ENCODE results near the gene PTRHD1.

PTRHD1 gene

DNA sequence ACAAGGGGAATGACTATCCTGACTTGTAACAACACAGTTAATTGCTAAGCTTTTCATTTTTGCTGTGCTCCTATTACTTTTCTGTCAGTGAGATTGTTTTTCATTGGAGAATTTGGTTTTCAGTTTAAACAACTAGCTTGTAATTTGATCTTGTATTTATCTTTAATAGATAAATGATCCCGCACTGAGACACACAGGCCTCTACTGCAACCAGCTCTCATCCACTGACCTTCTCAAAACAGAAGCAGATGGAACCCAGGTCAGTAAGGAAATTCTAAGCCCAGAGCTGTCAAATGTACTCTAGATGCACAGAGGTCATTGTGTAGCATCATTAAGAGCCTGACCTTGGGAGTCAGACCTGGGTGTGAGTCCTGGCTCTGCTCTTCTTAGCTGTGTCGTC lies 30.7 kb downstream of the PTRHD1 start:
- DNase-seq, result no peak

DNA sequence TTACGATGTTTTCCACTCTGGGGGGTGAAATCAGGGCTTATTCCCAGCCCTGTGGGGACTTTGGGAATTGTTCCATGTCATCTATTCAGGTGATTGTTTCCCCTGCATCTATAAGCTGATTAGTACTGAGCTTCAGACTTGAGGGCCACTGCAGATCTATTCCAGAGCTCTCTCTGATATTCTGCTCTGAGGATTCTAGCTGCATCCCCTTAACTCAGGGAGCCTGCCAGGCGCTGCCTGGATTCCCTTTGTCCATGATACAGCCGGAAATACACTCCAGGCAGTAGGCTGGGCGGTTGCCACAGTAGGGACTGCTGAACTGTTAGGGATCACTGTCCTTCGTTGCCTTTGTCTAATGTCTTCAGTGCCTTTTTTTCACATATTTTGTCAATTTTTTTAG lies 31.3 kb downstream of the PTRHD1 start:
- DNase-seq, result no peak

DNA sequence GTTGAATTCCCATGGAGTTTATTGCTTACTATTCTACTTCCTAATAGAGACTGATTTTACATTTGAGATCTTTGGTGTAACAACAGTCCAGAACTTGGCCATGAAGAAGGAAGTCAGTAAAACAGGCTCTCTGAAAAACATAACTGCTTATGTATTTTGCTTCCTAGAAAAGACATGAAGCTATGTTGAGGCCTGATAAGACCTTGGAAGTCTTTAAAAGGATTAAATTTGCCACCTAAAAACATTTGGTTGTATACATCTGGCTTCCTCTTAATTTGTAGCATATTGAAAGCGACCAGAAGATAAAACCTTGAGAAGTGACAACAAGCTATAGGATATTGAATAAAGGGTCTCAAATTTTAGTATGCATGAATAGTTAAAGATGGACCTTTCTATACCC lies 36.4 kb downstream of the PTRHD1 start:
- DNase-seq, result no peak

DNA sequence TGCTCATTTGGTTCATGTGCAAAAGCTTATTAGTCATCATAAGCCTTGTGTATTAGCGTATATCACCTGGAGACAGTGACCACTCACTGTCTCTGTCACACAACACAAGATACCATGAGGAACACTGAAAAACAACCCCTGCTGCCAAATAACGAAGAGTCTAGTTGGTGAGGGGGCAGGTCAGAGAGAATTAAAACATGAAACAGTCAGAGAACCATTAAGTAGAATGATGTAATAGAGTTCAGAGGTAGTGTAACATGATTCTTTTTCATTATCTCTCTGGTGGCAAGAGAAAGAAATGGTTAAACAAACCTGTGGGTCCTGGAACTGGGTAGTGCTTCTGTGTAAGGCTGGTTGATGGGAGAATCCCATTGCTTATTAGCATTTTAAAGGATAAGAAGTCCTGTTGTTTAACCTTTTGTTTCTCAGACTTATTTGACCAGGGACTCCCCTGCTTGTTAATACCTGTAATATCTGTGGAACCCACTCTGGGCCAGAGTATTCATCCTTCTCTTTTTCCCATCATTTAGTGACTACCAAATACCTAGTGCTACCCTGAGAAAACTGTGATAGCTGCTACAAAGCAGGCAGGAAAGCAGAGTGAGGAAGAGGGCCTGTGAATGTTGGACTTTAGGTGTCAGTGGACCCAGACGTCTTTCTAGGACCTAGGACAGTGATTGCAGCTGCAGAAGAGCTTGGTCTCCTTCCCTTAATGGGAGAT lies 38.0 kb downstream of the PTRHD1 start:
- DNase-seq, result no peak

DNA sequence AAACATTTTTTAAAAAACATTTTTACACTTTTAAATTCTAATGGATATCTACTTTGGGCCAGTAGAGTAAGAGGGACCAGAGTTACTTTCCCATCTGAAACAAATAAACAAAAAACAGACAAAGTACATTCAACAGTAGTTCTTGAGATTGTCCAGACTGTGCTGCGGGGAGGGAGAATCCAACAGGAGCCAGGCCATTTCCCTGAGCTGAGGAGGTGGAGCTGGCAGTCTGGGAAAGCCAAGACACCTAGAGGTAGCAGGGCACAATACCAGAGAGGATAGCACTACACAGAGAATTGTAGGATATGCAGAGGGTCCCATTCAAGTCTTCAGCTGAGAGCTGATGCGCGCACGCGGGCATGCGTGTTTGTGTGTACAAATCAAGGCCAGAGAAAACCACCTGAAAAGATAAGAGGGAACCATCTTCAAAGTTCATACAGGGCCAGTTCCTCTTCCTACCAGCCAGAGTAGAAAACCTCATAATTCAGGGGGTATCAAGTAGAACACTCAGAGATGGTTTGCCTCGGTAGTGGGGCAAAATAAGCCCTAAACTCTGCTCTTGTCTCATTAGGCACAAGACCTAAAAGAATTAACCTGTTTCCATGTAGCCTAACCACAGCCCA lies 44.0 kb downstream of the PTRHD1 start:
- no peak for DNase-seq

DNA sequence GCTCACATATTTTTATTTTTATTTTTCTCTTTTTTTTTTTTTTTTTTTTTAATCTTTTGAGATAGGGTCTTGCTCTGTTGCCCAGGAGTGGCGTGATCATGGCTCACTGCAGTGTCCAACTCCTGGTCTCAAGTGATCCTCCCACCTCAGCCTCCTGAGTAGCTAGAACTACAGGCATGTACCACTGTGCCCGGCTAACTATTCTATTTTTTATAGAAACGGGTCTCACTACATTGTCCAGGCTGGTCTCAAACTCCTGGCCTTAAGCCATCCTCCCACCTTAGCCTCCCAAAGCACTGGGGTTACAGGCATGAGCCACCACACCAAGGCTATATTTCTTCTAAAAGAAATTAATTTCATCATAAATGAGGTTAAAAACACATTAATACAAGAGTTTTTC lies 45.9 kb downstream of the PTRHD1 start:
- no peak for DNase-seq

DNA sequence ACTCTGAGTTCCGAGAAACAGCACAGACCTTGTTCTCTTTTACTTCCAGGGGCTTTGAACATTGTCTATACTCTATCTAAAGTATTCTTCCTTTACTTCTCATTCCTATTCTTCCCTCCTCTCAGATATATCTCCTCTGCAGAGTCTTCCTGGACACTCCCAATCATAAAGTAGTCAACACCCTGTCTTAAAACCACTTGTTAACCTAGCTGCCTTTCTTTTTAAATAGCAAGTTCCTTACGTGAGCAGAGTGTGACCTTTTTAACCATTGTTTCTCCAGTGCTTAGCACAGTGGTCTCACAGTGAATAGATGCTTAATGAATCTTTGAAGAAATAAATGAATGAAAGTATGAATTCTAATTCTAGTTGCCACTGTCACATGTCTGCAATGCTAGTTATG lies 47.4 kb downstream of the PTRHD1 start:
- no peak for DNase-seq

DNA sequence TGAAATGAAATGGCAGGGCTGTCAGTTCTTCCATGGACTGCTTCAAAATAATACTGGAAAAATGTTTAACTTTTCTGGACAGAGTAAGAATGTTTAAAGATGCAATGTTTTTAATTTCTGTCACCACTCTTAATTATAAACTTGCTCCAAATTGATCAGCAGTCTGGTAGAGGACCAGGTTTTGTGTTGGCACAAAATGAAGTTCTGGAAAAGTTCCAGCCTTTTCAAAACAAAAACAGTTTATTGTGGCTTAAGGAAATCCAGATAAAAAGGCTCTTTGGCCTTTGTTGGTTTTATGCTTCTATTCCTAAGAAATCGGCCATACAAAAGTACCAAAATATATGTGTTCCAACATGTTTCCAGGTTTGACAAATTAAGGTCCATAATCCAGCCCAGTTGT lies 48.8 kb downstream of the PTRHD1 start:
- DNase-seq, result no peak

DNA sequence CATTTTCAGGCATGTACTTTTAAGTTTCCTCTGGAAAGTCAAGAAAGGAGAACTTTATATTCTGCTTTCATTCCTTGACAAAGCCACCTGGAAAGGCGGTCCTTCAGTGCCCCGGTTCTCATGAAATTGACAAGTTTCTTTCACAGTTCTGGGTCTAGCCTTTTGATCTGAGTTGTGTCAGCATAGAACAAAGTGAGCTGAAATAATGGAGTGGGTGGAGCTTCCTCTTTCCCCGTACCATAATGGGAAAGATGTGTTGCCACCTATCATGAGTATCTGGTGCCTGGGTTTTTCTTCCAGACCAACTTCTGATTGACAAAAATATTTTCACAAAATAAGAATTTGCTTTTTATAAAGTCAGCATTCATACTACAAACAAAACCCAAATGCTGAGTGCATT lies 49.3 kb downstream of the PTRHD1 start:
- no peak for DNase-seq

DNA sequence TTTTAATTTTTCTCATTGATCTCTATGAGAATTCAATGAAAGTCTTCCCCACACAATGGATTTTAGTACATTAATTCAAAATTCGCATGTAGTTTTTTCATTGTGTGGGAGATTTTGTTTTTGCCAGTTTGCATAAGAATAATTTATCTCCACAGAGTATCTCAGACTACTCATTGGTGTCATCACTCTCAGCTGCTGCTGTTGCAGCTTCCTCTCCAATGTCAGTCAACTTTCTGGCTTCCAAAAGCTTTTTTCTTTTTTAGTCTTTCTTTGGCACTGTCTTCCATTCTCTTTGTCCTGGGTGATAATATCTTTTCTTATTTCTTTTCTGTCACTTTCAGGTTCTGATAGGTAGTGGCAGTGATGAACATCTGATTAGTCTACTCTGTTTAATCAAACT lies 50.5 kb downstream of the PTRHD1 start:
- DNase-seq, result no peak

DNA sequence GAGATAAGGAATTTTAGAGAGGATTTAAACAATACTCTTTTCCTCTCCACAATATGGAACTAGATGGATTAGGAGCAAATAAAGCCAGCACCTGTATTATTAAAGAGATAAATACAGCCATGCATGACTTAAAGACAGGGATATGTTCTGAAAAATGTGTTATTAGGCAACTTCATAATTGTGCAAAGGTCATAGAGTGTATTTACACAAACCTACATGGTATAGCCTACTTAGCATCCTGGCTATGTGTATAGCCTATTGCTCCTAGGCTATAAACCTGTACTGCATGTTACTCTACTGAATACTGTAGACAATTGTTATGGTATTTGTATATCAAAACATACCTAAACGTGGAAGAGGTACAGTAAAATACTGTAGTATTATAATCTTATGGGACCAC lies 53.0 kb downstream of the PTRHD1 start:
- no peak for DNase-seq

Data from right kidney (tissue), 1 donor.